Right atrium auricular region (tissue), 2 donors: ENCODE measurements around the gene DKKL1. TPM values are rescaled to one million over a fixed set of nuclear protein-coding genes. Genes with fewer than 3 reads are reported as not detected.
A peak's percentile ranks its signal among the peaks of the same experiment; 100 is the strongest.

Experiments
- DNase-seq: peaks from one replicate; pipeline ENCODE4 v3.0.0-alpha.2; 2019; ENCODE audit warnings: low spot score
- H3K27ac ChIP-seq, 2 donors: fragments of 200-600 bp; sonication (generic); 1 replicate in 1 of 2; 2 replicates in 1 of 2; pipeline ENCODE4 v1.5.1; 2016 to 2019
- H3K27me3 ChIP-seq, 2 donors: fragments of 200-600 bp; sonication (generic); one replicate each; pipeline versions ENCODE4 v1.5.1 to v1.6.0; 2017 to 2019
- H3K36me3 ChIP-seq: fragments of 200-600 bp; sonication (generic); one replicate; pipeline ENCODE4 v1.5.1; 2016
- H3K4me1 ChIP-seq, 2 donors: fragments of 200-600 bp; sonication (generic); one replicate each; pipeline versions ENCODE4 v1.5.1 to v1.6.0; 2017 to 2019
- H3K4me3 ChIP-seq, 2 donors: fragments of 200-600 bp; sonication (generic); 1 replicate in 1 of 2; 2 replicates in 1 of 2; pipeline ENCODE4 v1.5.1; 2017 to 2019; ENCODE audit warnings: mild to moderate bottlenecking in 1 of 2, moderate library complexity in 1 of 2
- H3K9me3 ChIP-seq, 2 donors: fragments of 200-600 bp; sonication (generic); one replicate each; pipeline ENCODE4 v1.5.1; 2019
- CTCF ChIP-seq, 2 donors: fragments of 200-600 bp; sonication (generic); IDR thresholded peaks; one replicate each; pipeline ENCODE4 v1.5.1; 2019; ENCODE audit warnings: antibody characterized with exemption in 2 of 2
- total RNA-seq, 2 donors: library from RNA; depleted of rRNA; stranded (reverse); fragments of >200 nt; gene quantifications; one replicate each; pipeline ENCODE4 v1.1.0, GENCODE V29; 2016

DKKL1 gene
- total RNA-seq, 2 donors from 2014 or later, result not detected

DNA sequence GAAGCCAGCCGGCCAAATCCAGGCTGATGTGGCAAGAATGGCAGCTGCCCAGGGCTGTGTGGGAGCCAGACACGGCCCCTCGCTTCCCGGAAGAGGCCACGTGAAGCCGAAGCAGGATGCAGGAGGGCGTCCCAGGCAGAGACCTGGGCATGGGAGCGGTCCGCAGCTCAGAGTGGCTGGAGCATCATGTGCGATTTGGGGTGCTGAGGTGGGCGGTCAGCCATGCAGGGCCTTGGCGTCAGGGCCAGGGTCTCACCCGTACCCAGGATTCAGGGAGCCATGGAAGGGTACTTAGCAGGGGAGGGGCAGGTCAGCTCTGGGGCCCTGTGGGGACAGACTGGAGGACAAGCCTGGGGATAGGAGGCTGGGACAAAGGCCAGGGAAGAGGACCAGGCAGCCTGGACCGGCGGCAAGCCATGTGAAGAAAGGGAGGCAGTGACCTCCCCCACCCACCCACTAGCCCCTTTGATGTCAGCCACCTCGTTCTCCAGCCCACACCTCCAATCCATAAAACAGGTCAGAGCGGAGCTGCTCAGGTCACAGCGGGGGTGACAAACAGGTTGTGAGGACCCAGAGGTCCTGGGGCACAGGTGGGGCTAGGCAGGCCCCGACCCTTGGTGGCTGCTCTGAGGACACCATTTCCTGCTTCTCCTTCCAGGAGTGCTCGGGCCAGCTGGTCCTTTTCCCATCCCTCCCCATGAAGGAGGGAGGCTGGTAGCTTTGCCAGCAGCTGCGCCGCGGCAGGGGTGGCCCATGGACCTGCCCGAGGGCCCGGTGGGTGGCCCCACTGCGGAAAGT, 26.7 kb downstream of the DKKL1 start:
- Histone ChIP-seq H3K27ac (no peak overlapping the region), H3K36me3 (no peaks in the 10 kb centered on the region), H3K9me3 (no peaks in the 10 kb centered on the region), H3K4me3 (no peak overlapping the region), H3K27me3 (no peaks in the 10 kb centered on the region), H3K4me1 (peaks cover 0 to 4% of the 10 kb centered on the region in 2 donors)
- no peak for TF ChIP-seq CTCF (IDR thresholded peaks at IDR 0.05)
- no peak for DNase-seq

- Histone ChIP-seq H3K9me3 (no peaks in the 10 kb centered on the region), H3K4me3 (no peak overlapping the region), H3K27me3 (no peaks in the 10 kb centered on the region), H3K36me3 (no peaks in the 10 kb centered on the region), H3K27ac (no peak overlapping the region), H3K4me1 (peaks cover 0 to 4% of the 10 kb centered on the region in 2 donors)
- TF ChIP-seq CTCF (IDR thresholded peaks at IDR 0.05), result no peak
- DNase-seq, result no peak
These were observed 27.3 kb downstream of the DKKL1 start for GRCh38 chr19:49390929-49391359.

DNA sequence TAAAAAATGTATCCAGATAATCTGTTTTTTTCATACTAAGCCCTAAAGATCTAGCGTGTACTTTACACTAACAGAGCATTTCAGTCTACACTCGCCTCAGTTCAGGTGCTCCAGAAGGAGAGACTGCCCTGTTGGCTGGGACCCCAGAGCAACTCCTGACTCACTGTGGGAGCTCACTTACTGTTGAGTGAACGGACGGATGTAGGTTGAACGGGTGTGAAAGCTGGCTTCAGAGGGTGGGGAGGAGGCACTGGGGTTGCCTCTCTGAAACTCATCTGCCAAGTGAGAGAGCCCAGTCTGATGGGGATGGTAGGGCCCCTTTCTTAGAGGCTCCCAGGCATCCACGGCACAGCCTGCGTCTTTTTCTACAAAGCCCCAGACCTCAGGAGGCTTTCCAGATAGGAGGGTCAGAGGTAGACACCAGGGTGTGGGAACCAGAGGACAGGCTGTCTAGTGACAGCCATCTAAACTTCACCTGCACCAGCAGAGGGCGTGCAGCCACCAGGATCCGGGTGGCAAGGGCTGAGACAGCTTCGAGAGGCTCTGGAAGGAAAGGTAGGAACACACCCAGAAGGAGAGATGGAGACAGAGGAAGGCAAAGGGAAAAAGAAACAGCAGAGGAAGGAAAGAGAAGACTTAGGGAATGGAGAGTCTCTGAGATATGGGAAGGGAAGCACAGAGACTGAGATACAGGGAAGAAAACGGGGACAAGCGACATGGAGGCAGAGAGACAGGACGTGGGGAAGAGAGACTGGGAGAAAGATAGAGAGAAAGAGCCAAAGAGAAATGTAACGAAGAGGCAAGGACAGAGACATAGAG, 28.1 kb downstream of the DKKL1 start:
- peak; percentile 81 to 82 for TF ChIP-seq CTCF (IDR thresholded peaks at IDR 0.05)
- peaks cover 0 to 4% of the 10 kb centered on the region in 2 donors for H3K4me1 ChIP-seq
- H3K27me3 ChIP-seq, result no peaks in the 10 kb centered on the region
- peak; percentile 63 for DNase-seq
- no peak overlapping the region for H3K27ac ChIP-seq
- no peaks in the 10 kb centered on the region for H3K36me3 ChIP-seq
- H3K9me3 ChIP-seq, result no peaks in the 10 kb centered on the region
- no peak overlapping the region for H3K4me3 ChIP-seq

DNA sequence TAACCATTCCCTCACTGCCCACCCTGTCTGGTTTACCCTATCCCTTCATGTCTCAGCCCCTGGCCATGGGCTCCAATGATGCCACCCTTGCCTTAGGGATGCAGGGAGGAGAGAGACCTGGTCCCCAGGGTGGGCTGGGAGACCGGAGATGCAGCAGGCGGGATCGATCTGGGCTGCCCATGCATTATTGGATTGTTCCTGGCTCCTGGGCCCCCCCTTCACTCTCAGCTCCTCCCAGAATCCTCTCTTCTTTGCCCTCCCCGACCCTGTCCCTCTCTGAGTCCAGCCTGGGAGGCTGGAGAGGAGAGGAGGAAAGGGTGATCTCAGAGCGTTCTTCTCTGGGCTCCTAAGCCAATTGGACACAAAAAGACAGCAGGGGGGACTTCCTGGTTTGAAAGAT, 30.2 kb downstream of the DKKL1 start:
- Histone ChIP-seq H3K36me3 (no peaks in the 10 kb centered on the region), H3K27me3 (no peaks in the 10 kb centered on the region), H3K4me1 (no peaks in the 10 kb centered on the region), H3K9me3 (no peaks in the 10 kb centered on the region), H3K4me3 (no peak overlapping the region), H3K27ac (no peak overlapping the region)
- DNase-seq, result no peak
- no peak for TF ChIP-seq CTCF (IDR thresholded peaks at IDR 0.05)

DNA sequence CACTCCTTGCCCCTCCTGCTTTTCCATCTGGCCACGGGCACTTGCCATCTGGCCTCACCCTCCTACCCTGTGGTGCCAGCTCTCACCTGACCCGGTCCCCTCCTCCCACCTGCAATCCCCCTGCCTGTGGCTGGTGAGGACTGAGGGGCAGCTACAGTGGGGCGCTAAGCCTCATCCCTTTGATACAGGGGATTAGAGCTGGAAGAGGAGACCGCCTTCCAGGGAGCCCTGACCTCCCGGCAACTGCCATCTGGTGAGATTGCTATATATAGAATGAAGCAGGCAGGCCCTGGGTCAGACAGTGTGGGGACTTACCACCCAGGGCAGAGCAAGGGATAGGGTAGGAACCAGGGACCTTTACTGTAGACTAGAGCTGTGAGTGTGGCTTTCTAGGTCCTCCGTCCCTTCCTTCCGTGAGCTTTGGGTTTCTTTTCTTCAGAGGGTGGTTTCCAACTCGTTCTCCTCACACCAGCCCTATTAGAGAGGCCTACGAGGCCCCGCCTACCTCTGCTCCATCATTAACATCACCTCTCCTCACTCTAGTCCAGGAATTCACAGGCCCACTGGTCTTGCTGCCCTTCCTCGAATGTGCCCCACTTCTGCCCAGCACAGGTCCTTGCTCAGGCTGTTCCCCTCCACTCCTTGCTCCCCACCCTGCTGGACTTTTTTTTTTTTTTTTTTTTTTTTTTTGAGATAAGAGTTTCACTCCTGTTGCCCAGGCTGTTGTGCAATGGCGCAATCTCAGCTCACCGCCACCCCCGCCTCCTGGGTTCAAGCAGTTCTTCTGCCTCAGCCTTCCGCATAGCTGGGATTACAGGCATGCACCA, 32.1 kb downstream of the DKKL1 start:
- no peak overlapping the region for H3K4me3 ChIP-seq
- H3K27ac ChIP-seq, result no peak overlapping the region
- H3K4me1 ChIP-seq, result no peaks in the 10 kb centered on the region
- no peak for DNase-seq
- no peaks in the 10 kb centered on the region for H3K27me3 ChIP-seq
- TF ChIP-seq CTCF (IDR thresholded peaks at IDR 0.05), result no peak
- no peaks in the 10 kb centered on the region for H3K36me3 ChIP-seq
- no peaks in the 10 kb centered on the region for H3K9me3 ChIP-seq
